HepG2 (cell line): ENCODE measurements around the gene RNASE12. TPM values are rescaled to one million over a fixed set of nuclear protein-coding genes. Genes with fewer than 3 reads are reported as not detected.

Experiments used
- HNRNPLL ChIP-seq: fragments of 200-400 bp; formaldehyde crosslinking; IDR thresholded peaks from 2 replicates; pipeline ENCODE4 v1.6.1; 2017; ENCODE audit warnings: mild to moderate bottlenecking, low read depth, low read length; ENCODE audit not compliant: poor library complexity, severe bottlenecking
- NFE2 ChIP-seq: sonication (generic); formaldehyde crosslinking; IDR thresholded peaks from 2 replicates; pipeline ENCODE4 v1.4.0; 2020; ENCODE audit warnings: missing genetic modification reagents
- NR2F6 ChIP-seq, 2 experiments: IDR thresholded peaks; 2 replicates each; pipeline ENCODE4 v1.6.1; 2016; ENCODE audit warnings: antibody characterized with exemption in 1 of 2, mild to moderate bottlenecking in 1 of 2
- RBM22 ChIP-seq: fragments of 200-400 bp; formaldehyde crosslinking; optimal IDR thresholded peaks from 2 replicates; pipeline ENCODE3; 2017; ENCODE audit warnings: mild to moderate bottlenecking, low read length, moderate library complexity
- SNRNP70 ChIP-seq: fragments of 200-400 bp; formaldehyde crosslinking; IDR thresholded peaks from 2 replicates; pipeline ENCODE4 v1.6.1; 2017; ENCODE audit warnings: mild to moderate bottlenecking, low read depth, low read length, moderate library complexity
- TBX2 ChIP-seq: sonication (generic); formaldehyde crosslinking; IDR thresholded peaks from 2 replicates; pipeline ENCODE4 v1.5.0; 2020; ENCODE audit warnings: missing genetic modification reagents, mild to moderate bottlenecking, borderline replicate concordance
- ZFP41 ChIP-seq: sonication (generic); formaldehyde crosslinking; IDR thresholded peaks from 2 replicates; pipeline ENCODE4 v1.4.0; 2020; ENCODE audit warnings: mild to moderate bottlenecking, missing genetic modification reagents, borderline replicate concordance
- polyA plus RNA-seq, 8 experiments: library from polyadenylated mRNA; depleted of rRNA in 3 of 8; stranded (reverse) in 7 of 8; unstranded in 1 of 8; fragments of >200 nt; fragmentation: Illumina TruSeq in 4 of 8; extraction: Trizol in 4 of 8; gene quantifications; 2 replicates each; pipeline versions ENCODE4 v1.2.1 to v1.2.3, GENCODE V29; 2011 to 2016; ENCODE audit warnings: low read depth in 4 of 8, missing spikeins in 1 of 8, mixed read lengths in 1 of 8; ENCODE audit not compliant: insufficient read depth in 1 of 8
- total RNA-seq, 5 experiments: library from RNA; depleted of rRNA; stranded (reverse); fragments of >200 nt; fragmentation: Illumina TruSeq; extraction: Trizol; gene quantifications; 2 replicates each; pipeline ENCODE4 v1.2.3, GENCODE V29; 2016; ENCODE audit warnings: low read depth in 1 of 5
- TF ChIP-seq, protein P1 (sequence below): sonication (generic); formaldehyde crosslinking; IDR thresholded peaks from 2 replicates; pipeline ENCODE4 v1.8.0; 2022; ENCODE audit warnings: low read depth, missing genetic modification reagents
- TF ChIP-seq, protein P2 (sequence below): sonication (generic); formaldehyde crosslinking; conservative IDR thresholded peaks from 2 replicates; pipeline ENCODE4 v1.4.0; 2020; ENCODE audit warnings: mild to moderate bottlenecking, missing genetic modification reagents, moderate library complexity
- TF ChIP-seq, protein P3 (sequence below), 2 experiments: fragments of 450-650 bp in 1 of 2; sonication (generic) in 1 of 2; formaldehyde crosslinking in 1 of 2; IDR thresholded peaks; 2 replicates each; pipeline versions ENCODE4 v1.6.1 to v1.8.0; 2016 to 2022; ENCODE audit warnings: antibody characterized with exemption in 1 of 2, mild to moderate bottlenecking in 1 of 2, missing genetic modification reagents in 1 of 2
- TF ChIP-seq, protein P4 (sequence below): IDR thresholded peaks from 2 replicates; pipeline ENCODE4 v1.6.1; 2016; ENCODE audit warnings: mild to moderate bottlenecking

RNASE12 gene
- total and polyA plus RNA-seq, 2 of the 13 experiments (the other 11 are each of a cell fraction or from before 2014, with no cell fraction given): not detected

DNA sequence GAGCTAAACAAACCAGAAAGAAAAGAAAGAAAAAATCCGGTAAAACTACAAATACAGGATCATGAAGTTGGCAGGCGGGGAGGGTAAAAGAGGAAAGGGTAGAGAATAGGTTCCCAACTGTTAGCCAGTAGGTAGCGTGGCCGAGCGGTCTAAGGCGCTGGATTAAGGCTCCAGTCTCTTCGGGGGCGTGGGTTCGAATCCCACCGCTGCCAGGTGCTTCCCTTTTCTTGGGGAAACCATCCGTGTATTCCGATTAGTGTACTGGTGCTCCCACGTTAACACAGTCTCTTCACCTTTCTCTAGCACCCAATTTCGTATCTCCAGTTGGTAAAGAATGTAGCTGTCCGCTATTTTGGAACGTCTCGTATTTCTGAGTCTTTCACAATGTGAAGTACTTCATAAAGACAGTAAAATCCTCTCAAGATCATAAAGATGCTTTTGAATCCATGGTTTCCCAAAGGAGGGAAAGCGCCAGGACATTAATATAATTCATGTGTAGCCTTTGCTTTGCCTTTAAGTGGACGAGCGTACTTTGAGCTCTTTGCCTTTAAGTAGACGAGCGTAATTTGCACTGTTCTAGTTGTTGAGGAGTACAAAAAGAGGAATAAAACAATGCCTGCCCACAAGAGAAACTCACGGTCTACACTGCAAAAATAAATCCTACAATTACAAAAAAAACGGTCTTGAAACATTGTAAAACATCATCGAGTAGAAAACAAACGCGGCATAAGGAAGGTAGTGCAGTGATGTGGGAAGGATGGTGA, 19.0 kb upstream of the RNASE12 start (continued):
- TF ChIP-seq, protein P1, sequence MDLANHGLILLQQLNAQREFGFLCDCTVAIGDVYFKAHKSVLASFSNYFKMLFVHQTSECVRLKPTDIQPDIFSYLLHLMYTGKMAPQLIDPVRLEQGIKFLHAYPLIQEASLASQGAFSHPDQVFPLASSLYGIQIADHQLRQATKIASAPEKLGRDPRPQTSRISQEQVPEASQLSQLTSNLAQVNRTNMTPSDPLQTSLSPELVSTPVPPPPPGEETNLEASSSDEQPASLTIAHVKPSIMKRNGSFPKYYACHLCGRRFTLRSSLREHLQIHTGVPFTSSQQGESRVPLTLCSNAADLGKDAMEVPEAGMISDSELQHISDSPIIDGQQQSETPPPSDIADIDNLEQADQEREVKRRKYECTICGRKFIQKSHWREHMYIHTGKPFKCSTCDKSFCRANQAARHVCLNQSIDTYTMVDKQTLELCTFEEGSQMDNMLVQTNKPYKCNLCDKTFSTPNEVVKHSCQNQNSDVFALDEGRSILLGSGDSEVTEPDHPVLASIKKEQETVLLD (CRISPR knock-in tag): no peak
- TF ChIP-seq, protein P2, sequence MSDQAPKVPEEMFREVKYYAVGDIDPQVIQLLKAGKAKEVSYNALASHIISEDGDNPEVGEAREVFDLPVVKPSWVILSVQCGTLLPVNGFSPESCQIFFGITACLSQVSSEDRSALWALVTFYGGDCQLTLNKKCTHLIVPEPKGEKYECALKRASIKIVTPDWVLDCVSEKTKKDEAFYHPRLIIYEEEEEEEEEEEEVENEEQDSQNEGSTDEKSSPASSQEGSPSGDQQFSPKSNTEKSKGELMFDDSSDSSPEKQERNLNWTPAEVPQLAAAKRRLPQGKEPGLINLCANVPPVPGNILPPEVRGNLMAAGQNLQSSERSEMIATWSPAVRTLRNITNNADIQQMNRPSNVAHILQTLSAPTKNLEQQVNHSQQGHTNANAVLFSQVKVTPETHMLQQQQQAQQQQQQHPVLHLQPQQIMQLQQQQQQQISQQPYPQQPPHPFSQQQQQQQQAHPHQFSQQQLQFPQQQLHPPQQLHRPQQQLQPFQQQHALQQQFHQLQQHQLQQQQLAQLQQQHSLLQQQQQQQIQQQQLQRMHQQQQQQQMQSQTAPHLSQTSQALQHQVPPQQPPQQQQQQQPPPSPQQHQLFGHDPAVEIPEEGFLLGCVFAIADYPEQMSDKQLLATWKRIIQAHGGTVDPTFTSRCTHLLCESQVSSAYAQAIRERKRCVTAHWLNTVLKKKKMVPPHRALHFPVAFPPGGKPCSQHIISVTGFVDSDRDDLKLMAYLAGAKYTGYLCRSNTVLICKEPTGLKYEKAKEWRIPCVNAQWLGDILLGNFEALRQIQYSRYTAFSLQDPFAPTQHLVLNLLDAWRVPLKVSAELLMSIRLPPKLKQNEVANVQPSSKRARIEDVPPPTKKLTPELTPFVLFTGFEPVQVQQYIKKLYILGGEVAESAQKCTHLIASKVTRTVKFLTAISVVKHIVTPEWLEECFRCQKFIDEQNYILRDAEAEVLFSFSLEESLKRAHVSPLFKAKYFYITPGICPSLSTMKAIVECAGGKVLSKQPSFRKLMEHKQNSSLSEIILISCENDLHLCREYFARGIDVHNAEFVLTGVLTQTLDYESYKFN (CRISPR knock-in tag): peak; percentile 44
- TF ChIP-seq ZFP41 (CRISPR knock-in tag) (no peak; the same call in 1 of the 2 replicates), SNRNP70 (no peak), NR2F6 (IDR thresholded peaks at IDR 0.05) (peak; percentile 58), NR2F6 (CRISPR knock-in tag; IDR thresholded peaks at IDR 0.05) (no peak), RBM22 (peak; percentile 99), HNRNPLL (no peak), TBX2 (peak; percentile 32), NFE2 (CRISPR knock-in tag) (no peak)
- TF ChIP-seq, protein P3, sequence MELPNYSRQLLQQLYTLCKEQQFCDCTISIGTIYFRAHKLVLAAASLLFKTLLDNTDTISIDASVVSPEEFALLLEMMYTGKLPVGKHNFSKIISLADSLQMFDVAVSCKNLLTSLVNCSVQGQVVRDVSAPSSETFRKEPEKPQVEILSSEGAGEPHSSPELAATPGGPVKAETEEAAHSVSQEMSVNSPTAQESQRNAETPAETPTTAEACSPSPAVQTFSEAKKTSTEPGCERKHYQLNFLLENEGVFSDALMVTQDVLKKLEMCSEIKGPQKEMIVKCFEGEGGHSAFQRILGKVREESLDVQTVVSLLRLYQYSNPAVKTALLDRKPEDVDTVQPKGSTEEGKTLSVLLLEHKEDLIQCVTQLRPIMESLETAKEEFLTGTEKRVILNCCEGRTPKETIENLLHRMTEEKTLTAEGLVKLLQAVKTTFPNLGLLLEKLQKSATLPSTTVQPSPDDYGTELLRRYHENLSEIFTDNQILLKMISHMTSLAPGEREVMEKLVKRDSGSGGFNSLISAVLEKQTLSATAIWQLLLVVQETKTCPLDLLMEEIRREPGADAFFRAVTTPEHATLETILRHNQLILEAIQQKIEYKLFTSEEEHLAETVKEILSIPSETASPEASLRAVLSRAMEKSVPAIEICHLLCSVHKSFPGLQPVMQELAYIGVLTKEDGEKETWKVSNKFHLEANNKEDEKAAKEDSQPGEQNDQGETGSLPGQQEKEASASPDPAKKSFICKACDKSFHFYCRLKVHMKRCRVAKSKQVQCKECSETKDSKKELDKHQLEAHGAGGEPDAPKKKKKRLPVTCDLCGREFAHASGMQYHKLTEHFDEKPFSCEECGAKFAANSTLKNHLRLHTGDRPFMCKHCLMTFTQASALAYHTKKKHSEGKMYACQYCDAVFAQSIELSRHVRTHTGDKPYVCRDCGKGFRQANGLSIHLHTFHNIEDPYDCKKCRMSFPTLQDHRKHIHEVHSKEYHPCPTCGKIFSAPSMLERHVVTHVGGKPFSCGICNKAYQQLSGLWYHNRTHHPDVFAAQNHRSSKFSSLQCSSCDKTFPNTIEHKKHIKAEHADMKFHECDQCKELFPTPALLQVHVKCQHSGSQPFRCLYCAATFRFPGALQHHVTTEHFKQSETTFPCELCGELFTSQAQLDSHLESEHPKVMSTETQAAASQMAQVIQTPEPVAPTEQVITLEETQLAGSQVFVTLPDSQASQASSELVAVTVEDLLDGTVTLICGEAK (IDR thresholded peaks at IDR 0.05): no peak
- TF ChIP-seq, protein P3 (CRISPR knock-in tag; IDR thresholded peaks at IDR 0.05): peak; percentile 76; the same call in 1 of the 2 replicates
- TF ChIP-seq, protein P4, sequence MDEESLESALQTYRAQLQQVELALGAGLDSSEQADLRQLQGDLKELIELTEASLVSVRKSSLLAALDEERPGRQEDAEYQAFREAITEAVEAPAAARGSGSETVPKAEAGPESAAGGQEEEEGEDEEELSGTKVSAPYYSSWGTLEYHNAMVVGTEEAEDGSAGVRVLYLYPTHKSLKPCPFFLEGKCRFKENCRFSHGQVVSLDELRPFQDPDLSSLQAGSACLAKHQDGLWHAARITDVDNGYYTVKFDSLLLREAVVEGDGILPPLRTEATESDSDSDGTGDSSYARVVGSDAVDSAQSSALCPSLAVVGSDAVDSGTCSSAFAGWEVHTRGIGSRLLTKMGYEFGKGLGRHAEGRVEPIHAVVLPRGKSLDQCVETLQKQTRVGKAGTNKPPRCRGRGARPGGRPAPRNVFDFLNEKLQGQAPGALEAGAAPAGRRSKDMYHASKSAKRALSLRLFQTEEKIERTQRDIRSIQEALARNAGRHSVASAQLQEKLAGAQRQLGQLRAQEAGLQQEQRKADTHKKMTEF (CRISPR knock-in tag): peak; percentile 80; the same call in 1 of the 2 replicates
